IMR-90 (cell line): ENCODE results near the gene NOD2. TPM values are rescaled to one million over a fixed set of nuclear protein-coding genes. Genes with fewer than 3 reads are reported as not detected.

ENCODE experiments used
- ATAC-seq: fragments of 200-7000 bp; cut with Tn5 transposase; 2 replicates; pipeline ENCODE4 v1.9.1; 2020; ENCODE audit warnings: low read depth, mild to moderate bottlenecking, moderate library complexity
- BruUV-seq: library from RNA; stranded (reverse); fragments of 400-500 nt; replicated peaks from 2 replicates; lab custom pipeline; 2021; lab: Mats Ljungman, UMichigan
- CTCF ChIA-PET: fragments of 300-600 bp; formaldehyde crosslinking; extraction: SDS; loops from one replicate; lab custom pipeline; 2021; ENCODE audit warnings: antibody characterized with exemption; lab: Yijun Ruan, JAX
- POLR2A ChIA-PET: fragments of 300-600 bp; sonication (Branson Sonifier 250); formaldehyde crosslinking; loops from one replicate; lab custom pipeline; 2022; ENCODE audit warnings: antibody characterized with exemption; ENCODE audit not compliant: unreplicated experiment; lab: Charles Lee
- DNase-seq: peaks from one replicate; pipeline ENCODE4 v3.0.0; 2013
- H2AFZ ChIP-seq: replicated peaks from 2 replicates; pipeline ENCODE3; 2013; ENCODE audit warnings: low read length, mild to moderate bottlenecking; ENCODE audit not compliant: poor library complexity
- H2AK5ac ChIP-seq: 2 replicates; pipeline ENCODE4 v1.6.1; 2013; ENCODE audit warnings: low read depth, low read length, inconsistent platforms
- H2AK9ac ChIP-seq: replicated peaks from 2 replicates; pipeline ENCODE3; 2013; ENCODE audit warnings: mild to moderate bottlenecking, low read depth, low read length, moderate library complexity; ENCODE audit not compliant: poor library complexity
- H2BK120ac ChIP-seq: 2 replicates; pipeline ENCODE4 v1.6.1; 2013; ENCODE audit warnings: low read depth, low read length, inconsistent platforms
- H2BK15ac ChIP-seq: 3 replicates; pipeline ENCODE4 v1.6.1; 2013; ENCODE audit warnings: low read depth, low read length, inconsistent platforms
- H2BK20ac ChIP-seq: 2 replicates; pipeline ENCODE4 v1.6.1; 2013; ENCODE audit warnings: low read depth, mild to moderate bottlenecking, inconsistent platforms, low read length, moderate library complexity
- H2BK5ac ChIP-seq: 2 replicates; pipeline ENCODE4 v1.6.1; 2013; ENCODE audit warnings: mild to moderate bottlenecking, low read depth, low read length, inconsistent platforms; ENCODE audit not compliant: poor library complexity, severe bottlenecking
- H3K14ac ChIP-seq: replicated peaks from 2 replicates; pipeline ENCODE4 v1.6.1; 2013; ENCODE audit warnings: low read depth, low read length, inconsistent platforms
- H3K18ac ChIP-seq: 2 replicates; pipeline ENCODE4 v1.6.1; 2013; ENCODE audit warnings: low read depth, low read length, control low read depth
- H3K23ac ChIP-seq: 2 replicates; pipeline ENCODE4 v1.6.1; 2013; ENCODE audit warnings: low read depth, low read length, inconsistent platforms
- H3K27ac ChIP-seq: 2 replicates; pipeline ENCODE4 v1.5.1; 2013; ENCODE audit warnings: mild to moderate bottlenecking, control low read depth, low read length; ENCODE audit not compliant: insufficient read depth
- H3K27me3 ChIP-seq: 2 replicates; pipeline ENCODE4 v1.6.1; 2013; ENCODE audit warnings: low read length; ENCODE audit not compliant: control insufficient read depth, insufficient read depth
- H3K36me3 ChIP-seq: 2 replicates; pipeline ENCODE4 v1.6.1; 2013; ENCODE audit warnings: low read length, mixed read lengths; ENCODE audit not compliant: control insufficient read depth, insufficient read depth
- H3K4ac ChIP-seq: 2 replicates; pipeline ENCODE4 v1.6.1; 2013; ENCODE audit warnings: low read depth, low read length, inconsistent platforms
- H3K4me1 ChIP-seq: 2 replicates; pipeline ENCODE4 v1.6.1; 2013; ENCODE audit warnings: low read length, mixed read lengths; ENCODE audit not compliant: control insufficient read depth, insufficient read depth
- H3K4me2 ChIP-seq: 2 replicates; pipeline ENCODE4 v1.6.1; 2013; ENCODE audit warnings: low read depth, mild to moderate bottlenecking, control low read depth, low read length, moderate library complexity
- H3K4me3 ChIP-seq: 2 replicates; pipeline ENCODE4 v1.5.1; 2013; ENCODE audit warnings: low read depth, mild to moderate bottlenecking, control low read depth, low read length, moderate library complexity; ENCODE audit not compliant: insufficient read depth
- H3K56ac ChIP-seq: 2 replicates; pipeline ENCODE4 v1.6.1; 2013; ENCODE audit warnings: low read length, inconsistent platforms; ENCODE audit not compliant: insufficient read depth; ENCODE audit errors: extremely low read depth
- H3K79me1 ChIP-seq, 2 experiments: 2 replicates each; pipeline ENCODE4 v1.6.1; 2013; ENCODE audit warnings: low read length in 2 of 2, inconsistent platforms in 1 of 2, low read depth in 1 of 2
- H3K9ac ChIP-seq: 2 replicates; pipeline ENCODE4 v1.6.1; 2013; ENCODE audit warnings: low read depth, low read length, control low read depth
- H3K9me1 ChIP-seq: 2 replicates; pipeline ENCODE4 v1.6.1; 2013; ENCODE audit warnings: low read length, inconsistent platforms; ENCODE audit not compliant: insufficient read depth
- H3K9me3 ChIP-seq: 2 replicates; pipeline ENCODE4 v1.6.1; 2013; ENCODE audit warnings: low read length; ENCODE audit not compliant: control insufficient read depth, insufficient read depth
- H4K20me1 ChIP-seq: 2 replicates; pipeline ENCODE4 v1.6.1; 2013; ENCODE audit warnings: low read length, inconsistent platforms; ENCODE audit not compliant: insufficient read depth
- H4K5ac ChIP-seq: 2 replicates; pipeline ENCODE4 v1.6.1; 2013; ENCODE audit warnings: mild to moderate bottlenecking, low read depth, low read length, control low read depth
- H4K8ac ChIP-seq, 2 experiments: 2 replicates each; pipeline ENCODE4 v1.6.1; 2013; ENCODE audit warnings: low read depth in 2 of 2, low read length in 2 of 2, control low read depth in 1 of 2, inconsistent platforms in 1 of 2
- H4K91ac ChIP-seq: 2 replicates; pipeline ENCODE4 v1.6.1; 2013; ENCODE audit warnings: low read depth, low read length, inconsistent platforms; ENCODE audit not compliant: insufficient read depth
- CTCF ChIP-seq: conservative IDR thresholded peaks from 2 replicates; pipeline ENCODE4 v1.5.1; 2012; ENCODE audit warnings: mild to moderate bottlenecking, low read depth, low read length, improper control_type of control experiment
- MAFK ChIP-seq: IDR thresholded peaks from 2 replicates; pipeline ENCODE4 v1.6.1; 2012; ENCODE audit warnings: low read depth, low read length, improper control_type of control experiment
- MXI1 ChIP-seq: IDR thresholded peaks from 2 replicates; pipeline ENCODE4 v1.6.1; 2012; ENCODE audit warnings: low read depth, mild to moderate bottlenecking, low read length, moderate library complexity, borderline replicate concordance
- NFE2L2 ChIP-seq: fragments of 150-350 bp; IDR thresholded peaks from 2 replicates; pipeline ENCODE4 v1.6.1; 2016; ENCODE audit warnings: low read depth, mild to moderate bottlenecking, low read length
- RCOR1 ChIP-seq: IDR thresholded peaks from 2 replicates; pipeline ENCODE4 v1.6.1; 2012; ENCODE audit warnings: mild to moderate bottlenecking, low read length, improper control_type of control experiment; ENCODE audit not compliant: insufficient replicate concordance
- RFX5 ChIP-seq: IDR thresholded peaks from 2 replicates; pipeline ENCODE4 v1.8.0; 2012; ENCODE audit warnings: low read depth, mild to moderate bottlenecking, low read length, moderate library complexity
- WGBS, 2 experiments: methylation state at CpG; one replicate each; pipeline versions ENCODE4 v1.1.5 to v1.1.7; 2013; ENCODE audit warnings: missing lambda C conversion rate in 2 of 2; ENCODE audit not compliant: insufficient read length in 1 of 2; ENCODE audit errors: extremely low coverage in 2 of 2; 5-methylcytosine and 5-hydroxymethylcytosine counted together
- dilution Hi-C: fragments of 300-500 bp; cut with HindIII; formaldehyde crosslinking; loops from one replicate; pipeline ENCODE4 v1.14.3; 2018; ENCODE audit warnings: low sequenced_read_pairs; ENCODE audit not compliant: unreplicated experiment
- in situ Hi-C: fragments of 300-500 bp; cut with MboI; formaldehyde crosslinking; loops from 3 replicates; pipeline ENCODE4 v1.14.3; 2019; ENCODE audit warnings: low sequenced_read_pairs, inconsistent platforms, mixed read lengths
- intact Hi-C: fragments of 100-400 bp; cut with micrococcal nuclease; formaldehyde crosslinking; loops from 2 replicates; pipeline ENCODE4 v1.10.0; 2022
- polyA plus RNA-seq, 3 experiments: library from polyadenylated mRNA; depleted of rRNA; stranded (reverse); fragments of >200 nt; gene quantifications; 2 replicates each; pipeline ENCODE4 v1.2.3, GENCODE V29; 2012; ENCODE audit warnings: low replicate concordance in 1 of 3
- total RNA-seq: library from RNA; depleted of rRNA; stranded (reverse); fragments of >200 nt; gene quantifications from 2 replicates; pipeline ENCODE4 v1.2.3, GENCODE V29; 2012

NOD2 gene
- total and polyA plus RNA-seq, 2 of the 4 experiments (the other 2 are of a cell fraction), result not detected

- Histone ChIP-seq H4K20me1 (no peaks in the 10 kb centered on the region), H3K27me3 (no peaks in the 10 kb centered on the region; the same call in none of the 2 replicates), H3K9me1 (no peaks in the 10 kb centered on the region), H3K18ac (no peak overlapping the region), H2BK5ac (no peak overlapping the region), H3K4me2 (no peak overlapping the region), H3K4ac (no peak overlapping the region), H4K5ac (no peak overlapping the region), H3K79me1 (no peaks in the 10 kb centered on the region), H4K91ac (no peak overlapping the region), H3K9me3 (no peaks in the 10 kb centered on the region), H4K8ac (no peak overlapping the region), H2AK9ac (no peak overlapping the region), H2AFZ (no peak overlapping the region), H3K14ac (no peak overlapping the region), H2BK20ac (no peak overlapping the region), H2AK5ac (no peak overlapping the region), H2BK120ac (no peak overlapping the region), H3K36me3 (no peaks in the 10 kb centered on the region), H3K4me1 (no peaks in the 10 kb centered on the region), H2BK15ac (no peak overlapping the region), H3K56ac (no peak overlapping the region), H3K23ac (no peak overlapping the region), H3K27ac (no peak overlapping the region), H3K4me3 (no peak overlapping the region), H3K9ac (no peak overlapping the region)
- WGBS, 2 experiments, result 83% methylated on average over 14 of the region's 21 CpGs; no CpG with 5 or more reads in 1 of the 2 experiments
- no TSS peak for BruUV-seq
- CTCF ChIA-PET, result interaction anchor here (0.5 kb wide), 1 partner anchor 16 kb away, joined by 5 read pairs; no protein-coding TSS in a partner anchor
- in situ Hi-C loops (no loop called here), dilution Hi-C loops (no loop called here), intact Hi-C loops (no loop called here)
- TF ChIP-seq MAFK (no peak), RFX5 (no peak), MXI1 (no peak), CTCF (no peak), RCOR1 (no peak), NFE2L2 (no peak)
- POLR2A ChIA-PET, result no interaction called here
- DNase-seq (no peak), ATAC-seq (no peak)
Measured at GRCh38 chr16:50711040-50711439, 17.6 kb downstream of the NOD2 start.
